Measurements from ENCODE around the gene CDH3. TPM values are rescaled to one million over a fixed set of nuclear protein-coding genes. Genes with fewer than 3 reads are reported as not detected.

CDH3 gene
- total RNA-seq, 2 experiments from 2014 or later: 0.22 to 0.74 TPM

- no peaks in the 10 kb centered on the region for H3K36me3 ChIP-seq (ENCODE audit: insufficient read depth, low read length)
- peaks cover 0 to 17% of the 10 kb centered on the region in 2 experiments for H3K9me3 ChIP-seq (ENCODE audit: control insufficient read depth in 1 of 2, insufficient read depth in 1 of 2, low read length in 2 of 2)
- ATAC-seq (ENCODE audit: poor library complexity): no peak
- CTCF ChIA-PET: interaction anchor here (0.5 kb wide), 1 partner anchor 24 kb away, joined by 3 read pairs; no protein-coding TSS in a partner anchor
- TF ChIP-seq, protein P1, sequence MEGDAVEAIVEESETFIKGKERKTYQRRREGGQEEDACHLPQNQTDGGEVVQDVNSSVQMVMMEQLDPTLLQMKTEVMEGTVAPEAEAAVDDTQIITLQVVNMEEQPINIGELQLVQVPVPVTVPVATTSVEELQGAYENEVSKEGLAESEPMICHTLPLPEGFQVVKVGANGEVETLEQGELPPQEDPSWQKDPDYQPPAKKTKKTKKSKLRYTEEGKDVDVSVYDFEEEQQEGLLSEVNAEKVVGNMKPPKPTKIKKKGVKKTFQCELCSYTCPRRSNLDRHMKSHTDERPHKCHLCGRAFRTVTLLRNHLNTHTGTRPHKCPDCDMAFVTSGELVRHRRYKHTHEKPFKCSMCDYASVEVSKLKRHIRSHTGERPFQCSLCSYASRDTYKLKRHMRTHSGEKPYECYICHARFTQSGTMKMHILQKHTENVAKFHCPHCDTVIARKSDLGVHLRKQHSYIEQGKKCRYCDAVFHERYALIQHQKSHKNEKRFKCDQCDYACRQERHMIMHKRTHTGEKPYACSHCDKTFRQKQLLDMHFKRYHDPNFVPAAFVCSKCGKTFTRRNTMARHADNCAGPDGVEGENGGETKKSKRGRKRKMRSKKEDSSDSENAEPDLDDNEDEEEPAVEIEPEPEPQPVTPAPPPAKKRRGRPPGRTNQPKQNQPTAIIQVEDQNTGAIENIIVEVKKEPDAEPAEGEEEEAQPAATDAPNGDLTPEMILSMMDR (IDR thresholded peaks at IDR 0.05): no peak
- no peak overlapping the region for H3K4me3 ChIP-seq (ENCODE audit: low read length)
- no peak overlapping the region for H3K27ac Mint-ChIP-seq
- no peak overlapping the region for H3K27ac ChIP-seq (ENCODE audit: low read depth in 1 of 2, low read length in 2 of 2)
- H3K36me3 Mint-ChIP-seq (ENCODE audit: low read depth): no peaks in the 10 kb centered on the region
- H3K4me1 Mint-ChIP-seq (ENCODE audit: low read depth): peaks cover 4% of the 10 kb centered on the region
- DNase-seq: no peak
- H3K27me3 ChIP-seq (ENCODE audit: control insufficient read depth in 1 of 2, insufficient read depth in 2 of 2, low read length in 2 of 2): peaks cover 24 to 37% of the 10 kb centered on the region in 2 experiments
- H3K27me3 Mint-ChIP-seq: peaks cover 43% of the 10 kb centered on the region
- H3K4me1 ChIP-seq (ENCODE audit: insufficient read depth, low read length): peaks cover 13% of the 10 kb centered on the region
- POLR2A ChIA-PET: no interaction called here
- no peak overlapping the region for H3K4me3 Mint-ChIP-seq
- H3K9me3 Mint-ChIP-seq: no peaks in the 10 kb centered on the region
- intact Hi-C loops (cut with DNase I, micrococcal nuclease): no loop called here
Observed at GRCh38 chr16:68739964-68740627, 95.0 kb downstream of the CDH3 start.

- H3K27ac ChIP-seq (ENCODE audit: low read depth in 1 of 2, low read length in 2 of 2): no peak overlapping the region
- intact Hi-C loops (cut with DNase I, micrococcal nuclease): no loop called here
- no peaks in the 10 kb centered on the region for H3K36me3 ChIP-seq (ENCODE audit: insufficient read depth, low read length)
- CTCF ChIA-PET: no interaction called here
- no peak overlapping the region for H3K4me3 ChIP-seq (ENCODE audit: low read length)
- no peak for DNase-seq
- Mint-ChIP-seq H3K4me1 (ENCODE audit: low read depth) (peaks cover 4% of the 10 kb centered on the region), H3K27ac (no peak overlapping the region), H3K9me3 (no peaks in the 10 kb centered on the region), H3K36me3 (ENCODE audit: low read depth) (no peaks in the 10 kb centered on the region), H3K4me3 (no peak overlapping the region), H3K27me3 (peaks cover 39% of the 10 kb centered on the region)
- no peak for ATAC-seq (ENCODE audit: poor library complexity)
- peaks cover 24 to 35% of the 10 kb centered on the region in 2 experiments for H3K27me3 ChIP-seq (ENCODE audit: control insufficient read depth in 1 of 2, insufficient read depth in 2 of 2, low read length in 2 of 2)
- peaks cover 13% of the 10 kb centered on the region for H3K4me1 ChIP-seq (ENCODE audit: insufficient read depth, low read length)
- POLR2A ChIA-PET: no interaction called here
- TF ChIP-seq, protein P1 (IDR thresholded peaks at IDR 0.05): no peak
- H3K9me3 ChIP-seq (ENCODE audit: control insufficient read depth in 1 of 2, insufficient read depth in 1 of 2, low read length in 2 of 2): peaks cover 0 to 17% of the 10 kb centered on the region in 2 experiments
Observed at GRCh38 chr16:68740628-68741346, 95.7 kb downstream of the CDH3 start.

DNA sequence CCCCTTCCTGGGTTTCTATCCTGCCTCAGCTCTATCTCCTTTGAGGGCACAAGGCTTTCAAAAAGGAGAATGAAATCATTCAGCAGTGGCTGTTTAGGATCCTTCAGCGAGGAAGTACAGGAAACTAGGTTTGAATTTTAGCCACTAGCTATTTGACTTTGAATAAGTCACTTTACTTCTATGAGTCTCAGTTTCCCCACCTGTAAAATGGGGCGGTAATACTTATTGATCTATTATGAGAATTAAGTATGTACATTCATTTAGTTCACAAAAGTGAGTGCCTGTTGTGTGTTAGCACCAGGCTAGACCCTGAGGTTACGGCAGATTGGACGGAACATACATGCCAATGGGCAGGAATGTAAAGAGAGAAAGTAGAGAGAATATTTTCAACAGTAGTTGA, 98.6 kb downstream of the CDH3 start:
- ChIA-PET CTCF (no interaction called here), POLR2A (no interaction called here)
- DNase-seq (no peak), ATAC-seq (ENCODE audit: poor library complexity) (no peak)
- H3K4me1 ChIP-seq (ENCODE audit: insufficient read depth, low read length): no peaks in the 10 kb centered on the region
- no peak overlapping the region for H3K4me3 Mint-ChIP-seq
- H3K9me3 Mint-ChIP-seq: no peaks in the 10 kb centered on the region
- no peaks in the 10 kb centered on the region for H3K9me3 ChIP-seq (ENCODE audit: control insufficient read depth in 1 of 2, insufficient read depth in 1 of 2, low read length in 2 of 2)
- H3K36me3 ChIP-seq (ENCODE audit: insufficient read depth, low read length): no peaks in the 10 kb centered on the region
- H3K27ac ChIP-seq (ENCODE audit: low read depth in 1 of 2, low read length in 2 of 2): no peak overlapping the region
- H3K27me3 ChIP-seq (ENCODE audit: control insufficient read depth in 1 of 2, insufficient read depth in 2 of 2, low read length in 2 of 2): peaks cover 2 to 7% of the 10 kb centered on the region in 2 experiments
- H3K4me3 ChIP-seq (ENCODE audit: low read length): no peak overlapping the region
- H3K27ac Mint-ChIP-seq: no peak overlapping the region
- no peaks in the 10 kb centered on the region for H3K4me1 Mint-ChIP-seq (ENCODE audit: low read depth)
- H3K27me3 Mint-ChIP-seq: peaks cover 21% of the 10 kb centered on the region
- intact Hi-C loops (cut with DNase I, micrococcal nuclease): no loop called here
- TF ChIP-seq, protein P1 (IDR thresholded peaks at IDR 0.05): no peak
- no peaks in the 10 kb centered on the region for H3K36me3 Mint-ChIP-seq (ENCODE audit: low read depth)

Data from CD4-positive, alpha-beta T cell (primary cell).